Activated CD8-positive, alpha-beta T cell treated with anti-CD3 and anti-CD28 coated beads for 36 hours (primary cell): Measurements from ENCODE around the gene PLS3. TPM values are rescaled to one million over a fixed set of nuclear protein-coding genes. Genes with fewer than 3 reads are reported as not detected.

Experiments
- ATAC-seq: fragments of 200-7000 bp; cut with Tn5 transposase; one replicate; pipeline ENCODE4 v1.10.0; 2021; ENCODE audit warnings: mild to moderate bottlenecking, moderate library complexity
- CTCF ChIA-PET: fragments of 350-600 bp; sonication (Branson Sonifier 250); formaldehyde crosslinking; loops from one replicate; lab custom pipeline; 2021; ENCODE audit warnings: antibody characterized with exemption; lab: Charles Lee
- POLR2A ChIA-PET: fragments of 350-600 bp; sonication (Branson Sonifier 250); formaldehyde crosslinking; loops from one replicate; lab custom pipeline; 2021; ENCODE audit warnings: antibody characterized with exemption; lab: Charles Lee
- DNase-seq: peaks from one replicate; pipeline ENCODE4 v3.0.0-alpha.2; 2020
- H3K27ac Mint-ChIP-seq: one replicate; pipeline ENCODE4 v1.8.0; 2021; ENCODE audit warnings: mild to moderate bottlenecking, mixed read lengths
- H3K27me3 Mint-ChIP-seq: one replicate; pipeline ENCODE4 v1.8.0; 2021; ENCODE audit warnings: mixed read lengths
- H3K36me3 Mint-ChIP-seq: one replicate; pipeline ENCODE4 v1.8.0; 2021; ENCODE audit warnings: low read depth, mixed read lengths
- H3K4me1 Mint-ChIP-seq: one replicate; pipeline ENCODE4 v1.8.0; 2021; ENCODE audit warnings: low read depth, mixed read lengths
- H3K4me3 Mint-ChIP-seq: one replicate; pipeline ENCODE4 v1.8.0; 2021; ENCODE audit warnings: mild to moderate bottlenecking, moderate library complexity, mixed read lengths
- H3K9me3 Mint-ChIP-seq: one replicate; pipeline ENCODE4 v1.8.0; 2021; ENCODE audit warnings: mixed read lengths
- intact Hi-C: fragments of 100-400 bp; cut with micrococcal nuclease; formaldehyde crosslinking; loops from one replicate; pipeline ENCODE4 v1.10.0; 2022
- total RNA-seq, 2 experiments: library from RNA; stranded (reverse); gene quantifications; one replicate each; pipeline ENCODE4 v1.2.3, GENCODE V29; 2021
- TF ChIP-seq, protein P1 (sequence below): fragments of 200-600 bp; IDR thresholded peaks from one replicate; pipeline ENCODE4 v1.8.0; 2022; ENCODE audit warnings: antibody characterized with exemption, mild to moderate bottlenecking

The PLS3 gene
- total RNA-seq, 2 experiments from 2014 or later: 2.0 to 2.2 TPM

DNA sequence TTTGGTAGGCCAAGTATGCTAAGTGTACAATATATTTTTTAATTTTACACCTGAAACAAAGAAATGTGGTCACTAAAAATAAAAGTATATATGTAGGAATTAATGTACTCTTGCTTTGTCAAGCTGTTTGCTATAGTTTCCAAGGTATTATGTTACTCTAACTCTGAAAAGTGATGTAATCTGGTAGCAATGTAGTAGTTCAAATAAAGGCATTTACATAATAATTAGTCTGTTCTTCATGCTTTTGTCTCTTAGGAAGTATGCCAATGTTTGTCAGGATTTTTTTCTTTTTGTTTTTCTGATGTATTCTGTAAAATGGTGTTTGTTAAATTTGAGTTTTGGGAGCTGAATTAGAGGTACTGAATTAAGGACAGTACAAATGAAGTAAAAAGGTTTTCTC, 89.5 kb downstream of the PLS3 start:
- no peaks in the 10 kb centered on the region for H3K36me3 Mint-ChIP-seq
- no peak overlapping the region for H3K4me3 Mint-ChIP-seq
- CTCF ChIA-PET: interaction anchor here (0.8 to 2.0 kb wide), 3 partner anchors 10 to 320 kb away, joined by 3 to 9 read pairs (median 3); no protein-coding TSS in a partner anchor
- ATAC-seq (no peak), DNase-seq (no peak)
- no peaks in the 10 kb centered on the region for H3K9me3 Mint-ChIP-seq
- POLR2A ChIA-PET: no interaction called here
- H3K27me3 Mint-ChIP-seq: no peaks in the 10 kb centered on the region
- no peak overlapping the region for H3K27ac Mint-ChIP-seq
- no peaks in the 10 kb centered on the region for H3K4me1 Mint-ChIP-seq
- intact Hi-C loops: no loop called here
- TF ChIP-seq, protein P1, sequence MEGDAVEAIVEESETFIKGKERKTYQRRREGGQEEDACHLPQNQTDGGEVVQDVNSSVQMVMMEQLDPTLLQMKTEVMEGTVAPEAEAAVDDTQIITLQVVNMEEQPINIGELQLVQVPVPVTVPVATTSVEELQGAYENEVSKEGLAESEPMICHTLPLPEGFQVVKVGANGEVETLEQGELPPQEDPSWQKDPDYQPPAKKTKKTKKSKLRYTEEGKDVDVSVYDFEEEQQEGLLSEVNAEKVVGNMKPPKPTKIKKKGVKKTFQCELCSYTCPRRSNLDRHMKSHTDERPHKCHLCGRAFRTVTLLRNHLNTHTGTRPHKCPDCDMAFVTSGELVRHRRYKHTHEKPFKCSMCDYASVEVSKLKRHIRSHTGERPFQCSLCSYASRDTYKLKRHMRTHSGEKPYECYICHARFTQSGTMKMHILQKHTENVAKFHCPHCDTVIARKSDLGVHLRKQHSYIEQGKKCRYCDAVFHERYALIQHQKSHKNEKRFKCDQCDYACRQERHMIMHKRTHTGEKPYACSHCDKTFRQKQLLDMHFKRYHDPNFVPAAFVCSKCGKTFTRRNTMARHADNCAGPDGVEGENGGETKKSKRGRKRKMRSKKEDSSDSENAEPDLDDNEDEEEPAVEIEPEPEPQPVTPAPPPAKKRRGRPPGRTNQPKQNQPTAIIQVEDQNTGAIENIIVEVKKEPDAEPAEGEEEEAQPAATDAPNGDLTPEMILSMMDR: no peak

DNA sequence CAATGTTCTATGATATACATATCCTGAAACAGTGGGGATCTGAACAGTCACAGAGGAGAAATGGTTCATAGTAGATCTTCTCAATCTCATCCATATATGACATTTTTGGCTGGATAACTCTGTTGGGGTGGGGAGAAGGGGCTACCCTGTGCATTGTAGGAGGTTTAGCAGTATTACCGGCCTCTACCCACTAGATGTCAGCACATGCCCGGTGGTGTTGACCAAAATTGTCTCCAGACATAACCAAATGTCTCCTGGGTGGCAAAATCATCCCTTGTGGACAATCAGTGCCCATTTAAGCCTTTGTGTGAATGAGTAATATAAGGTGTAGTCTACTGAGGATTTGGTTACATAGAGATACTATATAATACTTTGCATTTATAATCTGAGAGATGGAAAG, 89.9 kb downstream of the PLS3 start:
- Mint-ChIP-seq H3K9me3 (no peaks in the 10 kb centered on the region), H3K27me3 (no peaks in the 10 kb centered on the region), H3K27ac (no peak overlapping the region), H3K4me1 (no peaks in the 10 kb centered on the region), H3K4me3 (no peak overlapping the region), H3K36me3 (no peaks in the 10 kb centered on the region)
- ChIA-PET CTCF (interaction anchor here (0.8 to 2.0 kb wide), 3 partner anchors 9 to 321 kb away, joined by 3 to 9 read pairs (median 3); no protein-coding TSS in a partner anchor), POLR2A (no interaction called here)
- intact Hi-C loops: no loop called here
- DNase-seq (peak; percentile 26), ATAC-seq (no peak)
- TF ChIP-seq, protein P1: peak; percentile 27

DNA sequence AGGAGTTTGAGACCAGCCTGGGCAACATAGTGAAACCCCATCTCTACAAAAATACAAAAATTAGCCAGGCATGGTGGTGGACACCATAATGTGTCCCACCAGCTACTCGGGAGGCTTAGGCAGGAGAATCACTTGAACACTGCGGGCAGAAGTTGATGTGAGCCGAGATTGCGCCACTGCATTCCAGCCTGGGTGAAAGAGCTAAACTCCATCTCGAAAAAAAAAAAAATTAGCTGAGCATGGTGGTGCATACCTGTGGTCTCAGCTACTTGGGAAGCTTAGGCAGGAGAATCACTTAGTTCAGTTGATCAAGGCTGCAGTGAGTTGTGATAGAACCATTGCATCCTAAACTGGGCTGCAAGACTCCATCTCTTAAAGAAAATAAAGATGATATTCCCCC, 91.2 kb downstream of the PLS3 start:
- Mint-ChIP-seq H3K9me3 (no peaks in the 10 kb centered on the region), H3K27ac (no peak overlapping the region), H3K36me3 (no peaks in the 10 kb centered on the region), H3K27me3 (no peaks in the 10 kb centered on the region), H3K4me3 (no peak overlapping the region), H3K4me1 (no peaks in the 10 kb centered on the region)
- intact Hi-C loops: no loop called here
- ChIA-PET POLR2A (interaction anchor here (1.1 kb wide), 1 partner anchor 307 kb away, joined by 4 read pairs; no protein-coding TSS in a partner anchor), CTCF (interaction anchor here (0.7 to 2.0 kb wide), 2 partner anchors 38 to 39 kb away, joined by 3 to 6 read pairs; no protein-coding TSS in a partner anchor)
- DNase-seq (no peak), ATAC-seq (no peak)
- TF ChIP-seq, protein P1: no peak

DNA sequence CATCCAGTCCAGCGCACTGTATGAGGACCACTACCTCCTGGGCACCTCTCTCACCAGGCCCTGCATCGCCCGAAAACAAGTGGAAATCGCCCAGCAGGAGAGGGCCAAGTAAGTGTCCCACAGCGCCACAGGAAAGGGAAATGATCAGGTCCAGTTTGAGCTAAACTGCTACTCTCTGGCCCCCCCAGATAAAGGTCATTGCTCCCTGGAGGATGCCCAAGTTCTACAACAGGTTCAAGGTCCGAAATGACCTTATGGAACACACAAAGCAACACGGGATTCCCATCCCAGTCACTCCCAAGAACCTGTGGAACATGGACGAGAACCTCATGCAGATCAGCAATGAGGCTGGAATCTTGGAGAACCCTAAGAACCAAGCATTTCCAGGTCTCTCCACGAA, 104.1 kb downstream of the PLS3 start:
- H3K9me3 Mint-ChIP-seq: no peaks in the 10 kb centered on the region
- intact Hi-C loops: no loop called here
- no peak overlapping the region for H3K27ac Mint-ChIP-seq
- TF ChIP-seq, protein P1: no peak
- H3K27me3 Mint-ChIP-seq: no peaks in the 10 kb centered on the region
- ATAC-seq: no peak
- DNase-seq: no peak
- H3K4me1 Mint-ChIP-seq: no peaks in the 10 kb centered on the region
- no peaks in the 10 kb centered on the region for H3K36me3 Mint-ChIP-seq
- H3K4me3 Mint-ChIP-seq: no peak overlapping the region
- CTCF ChIA-PET: no interaction called here
- POLR2A ChIA-PET: no interaction called here

DNA sequence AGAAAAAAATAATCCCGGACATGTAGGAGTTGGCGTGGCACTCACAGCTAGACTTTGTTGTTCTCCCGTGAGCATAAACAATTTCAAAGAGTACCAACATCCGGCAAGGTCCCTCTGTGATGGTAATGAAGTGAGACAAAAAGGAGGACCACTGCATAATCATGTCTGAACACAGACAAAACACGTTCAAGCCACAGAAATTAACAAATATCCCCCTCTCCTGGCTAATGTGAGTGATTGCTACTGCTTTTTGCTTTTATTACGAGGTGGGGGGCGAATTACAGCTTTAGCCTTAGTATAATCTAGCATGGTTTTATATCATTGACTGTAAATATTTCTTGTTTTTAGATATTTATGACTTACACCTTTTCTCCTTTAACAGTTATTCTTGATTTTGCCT, 118.5 kb downstream of the PLS3 start:
- ATAC-seq: no peak
- TF ChIP-seq, protein P1: no peak
- intact Hi-C loops: no loop called here
- Mint-ChIP-seq H3K36me3 (no peaks in the 10 kb centered on the region), H3K27me3 (no peaks in the 10 kb centered on the region), H3K4me1 (no peaks in the 10 kb centered on the region), H3K4me3 (no peak overlapping the region), H3K9me3 (no peaks in the 10 kb centered on the region), H3K27ac (no peak overlapping the region)
- ChIA-PET CTCF (no interaction called here), POLR2A (no interaction called here)
- no peak for DNase-seq
